Neural crest cell (in vitro differentiated cells): ENCODE results near the gene DHRS3. TPM values are rescaled to one million over a fixed set of nuclear protein-coding genes. Genes with fewer than 3 reads are reported as not detected.
A peak's percentile ranks its signal among the peaks of the same experiment; 100 is the strongest.

Source experiments
- DNase-seq: peaks from one replicate; pipeline ENCODE4 v3.0.0; 2021; ENCODE audit warnings: low read depth, mixed read lengths, low spot score
- H3K27ac Mint-ChIP-seq: one replicate; pipeline ENCODE4 v1.8.0; 2021; ENCODE audit warnings: mild to moderate bottlenecking, mixed read lengths; ENCODE audit not compliant: unreplicated experiment
- H3K27me3 Mint-ChIP-seq: 2 replicates; pipeline ENCODE4 v1.8.0; 2021; ENCODE audit warnings: low read depth, mild to moderate bottlenecking, mixed read lengths
- H3K36me3 Mint-ChIP-seq: 2 replicates; pipeline ENCODE4 v1.8.0; 2021; ENCODE audit warnings: low read depth, mild to moderate bottlenecking, mixed read lengths
- H3K4me1 Mint-ChIP-seq: 2 replicates; pipeline ENCODE4 v1.8.0; 2021; ENCODE audit warnings: mixed read lengths
- H3K4me3 Mint-ChIP-seq: one replicate; pipeline ENCODE4 v1.8.0; 2021; ENCODE audit warnings: mild to moderate bottlenecking, mixed read lengths
- H3K9me3 Mint-ChIP-seq: 2 replicates; pipeline ENCODE4 v1.8.0; 2021; ENCODE audit warnings: mixed read lengths
- CTCF ChIP-seq: fragments of 200-600 bp; sonication (generic); conservative IDR thresholded peaks from 2 replicates; pipeline ENCODE4 v1.5.0; 2021; ENCODE audit warnings: antibody characterized with exemption, mild to moderate bottlenecking
- total RNA-seq: library from RNA; stranded (reverse); gene quantifications from 2 replicates; pipeline ENCODE4 v1.2.1, GENCODE V29; 2021

DHRS3 gene
- total RNA-seq, 1 donor from 2014 or later, result 0.91 TPM

GRCh38 chr1:12595757-12596006 lies 22.3 kb downstream of the DHRS3 start:
- TF ChIP-seq CTCF, result no peak
- Mint-ChIP-seq H3K27me3 (peaks cover 35% of the 10 kb centered on the region), H3K36me3 (no peaks in the 10 kb centered on the region), H3K4me3 (no peak overlapping the region), H3K27ac (no peak overlapping the region), H3K9me3 (no peaks in the 10 kb centered on the region), H3K4me1 (peaks cover 6% of the 10 kb centered on the region)
- DNase-seq, result no peak

- H3K36me3 Mint-ChIP-seq, result no peaks in the 10 kb centered on the region
- no peak for DNase-seq
- no peaks in the 10 kb centered on the region for H3K9me3 Mint-ChIP-seq
- H3K4me1 Mint-ChIP-seq, result peaks cover 6% of the 10 kb centered on the region
- TF ChIP-seq CTCF, result no peak
- no peak overlapping the region for H3K27ac Mint-ChIP-seq
- peaks cover 36% of the 10 kb centered on the region for H3K27me3 Mint-ChIP-seq
- peak overlapping the region; percentile 50 for H3K4me3 Mint-ChIP-seq
These were observed 22.8 kb downstream of the DHRS3 start for GRCh38 chr1:12594966-12595756.

- no peak overlapping the region for H3K27ac Mint-ChIP-seq
- H3K4me1 Mint-ChIP-seq, result peaks cover 6% of the 10 kb centered on the region
- H3K27me3 Mint-ChIP-seq, result peaks cover 36% of the 10 kb centered on the region
- peak overlapping the region; percentile 50 for H3K4me3 Mint-ChIP-seq
- no peaks in the 10 kb centered on the region for H3K36me3 Mint-ChIP-seq
- H3K9me3 Mint-ChIP-seq, result no peaks in the 10 kb centered on the region
- DNase-seq, result no peak
- TF ChIP-seq CTCF, result no peak
These were observed 23.5 kb downstream of the DHRS3 start for GRCh38 chr1:12594490-12594889.

- Mint-ChIP-seq H3K9me3 (no peaks in the 10 kb centered on the region), H3K4me1 (peaks cover 6% of the 10 kb centered on the region), H3K36me3 (no peaks in the 10 kb centered on the region), H3K27me3 (peaks cover 36% of the 10 kb centered on the region), H3K27ac (no peak overlapping the region), H3K4me3 (no peak overlapping the region)
- no peak for TF ChIP-seq CTCF
- no peak for DNase-seq
These were observed 24.4 kb downstream of the DHRS3 start for GRCh38 chr1:12593621-12594066.

- no peak for DNase-seq
- peaks cover 38% of the 10 kb centered on the region for H3K27me3 Mint-ChIP-seq
These were observed 25.5 kb downstream of the DHRS3 start for GRCh38 chr1:12592496-12592895.

More at GRCh38 chr1:12592496-12592895, 25.5 kb downstream of the DHRS3 start:
- H3K4me3 Mint-ChIP-seq, result peak overlapping the region; percentile 22
- H3K27ac Mint-ChIP-seq, result peak overlapping the region; percentile 83
- no peaks in the 10 kb centered on the region for H3K9me3 Mint-ChIP-seq
- H3K36me3 Mint-ChIP-seq, result no peaks in the 10 kb centered on the region
- no peak for TF ChIP-seq CTCF
- H3K4me1 Mint-ChIP-seq, result peaks cover 6% of the 10 kb centered on the region
